Common myeloid progenitor, CD34-positive (primary cell): Measurements from ENCODE around the gene APBB2.

ENCODE experiments used
- CTCF ChIA-PET: fragments of 350-600 bp; sonication (Branson Sonifier 250); formaldehyde crosslinking; loops from one replicate; lab custom pipeline; 2021; ENCODE audit warnings: antibody characterized with exemption; lab: Charles Lee
- POLR2A ChIA-PET: fragments of 350-600 bp; sonication (Branson Sonifier 250); formaldehyde crosslinking; loops from one replicate; lab custom pipeline; 2021; ENCODE audit warnings: antibody characterized with exemption; lab: Charles Lee
- DNase-seq, 3 donors: peaks; one replicate each; pipeline versions ENCODE4 v3.0.0 to v3.0.0-alpha.2; 2013
- H3K27ac ChIP-seq, 2 experiments: 1 replicate in 1 of 2; 2 replicates in 1 of 2; pipeline ENCODE4 v1.7.0; 2013; ENCODE audit warnings: inconsistent platforms in 2 of 2, low read length in 2 of 2, mild to moderate bottlenecking in 2 of 2, low read depth in 1 of 2, moderate library complexity in 1 of 2; ENCODE audit not compliant: severe bottlenecking in 2 of 2, insufficient read depth in 1 of 2, poor library complexity in 1 of 2
- H3K27me3 ChIP-seq, 5 experiments: replicated peaks in 2 of 5; 1 replicate in 3 of 5; 2 replicates in 2 of 5; pipeline versions ENCODE4 v1.6.1 to v1.7.0; 2013; ENCODE audit warnings: low read length in 4 of 5, mild to moderate bottlenecking in 2 of 5, moderate library complexity in 2 of 5, inconsistent platforms in 1 of 5; ENCODE audit not compliant: insufficient read depth in 5 of 5, control insufficient read depth in 4 of 5
- H3K36me3 ChIP-seq, 4 experiments: 1 replicate in 2 of 4; 2 replicates in 2 of 4; pipeline versions ENCODE4 v1.6.1 to v1.7.0; 2013; ENCODE audit warnings: low read length in 3 of 4, control low read depth in 1 of 4, mild to moderate bottlenecking in 1 of 4; ENCODE audit not compliant: control insufficient read depth in 4 of 4, insufficient read depth in 4 of 4
- H3K4me1 ChIP-seq, 4 experiments: 1 replicate in 3 of 4; 2 replicates in 1 of 4; pipeline versions ENCODE4 v1.6.1 to v1.7.1; 2013; ENCODE audit warnings: low read length in 3 of 4, mild to moderate bottlenecking in 3 of 4, control low read depth in 1 of 4, inconsistent platforms in 1 of 4, moderate library complexity in 1 of 4; ENCODE audit not compliant: control insufficient read depth in 4 of 4, insufficient read depth in 4 of 4; ENCODE audit errors: control extremely low read depth in 1 of 4
- H3K4me3 ChIP-seq, 7 experiments: 1 replicate in 4 of 7; 2 replicates in 3 of 7; pipeline versions ENCODE4 v1.5.1 to v1.7.0; 2013; ENCODE audit warnings: mild to moderate bottlenecking in 7 of 7, low read length in 6 of 7, moderate library complexity in 6 of 7, inconsistent platforms in 2 of 7, low read depth in 2 of 7, control low read depth in 1 of 7; ENCODE audit not compliant: insufficient read depth in 4 of 7, control insufficient read depth in 1 of 7; ENCODE audit errors: extremely low read depth in 1 of 7
- H3K9me3 ChIP-seq, 5 experiments: 1 replicate in 4 of 5; 2 replicates in 1 of 5; pipeline versions ENCODE4 v1.6.1 to v1.7.1; 2013; ENCODE audit warnings: low read length in 4 of 5, mild to moderate bottlenecking in 2 of 5, inconsistent platforms in 1 of 5, low read depth in 1 of 5, moderate library complexity in 1 of 5; ENCODE audit not compliant: control insufficient read depth in 4 of 5, insufficient read depth in 2 of 5; ENCODE audit errors: control extremely low read depth in 1 of 5
- WGBS: methylation state at CpG from one replicate; pipeline ENCODE4 v1.1.5; 2013; ENCODE audit not compliant: insufficient coverage; 5-methylcytosine and 5-hydroxymethylcytosine counted together

Gene APBB2

GRCh38 chr4:41216294-41217019 is 2.1 kb upstream of the APBB2 start:
- ChIA-PET POLR2A (no interaction called here), CTCF (interaction anchor here (1.0 to 1.7 kb wide), 2 partner anchors 12 to 240 kb away, joined by 3 read pairs; no protein-coding TSS in a partner anchor)
- Histone ChIP-seq H3K9me3 (no peaks in the 10 kb centered on the region), H3K27ac (peak overlapping the region in 1 of 2 experiments; percentile 53), H3K4me3 (peak overlapping the region; percentile 48 to 81 (median 72)), H3K36me3 (no peaks in the 10 kb centered on the region), H3K4me1 (peaks cover 0 to 37% (median 24%) of the 10 kb centered on the region in 4 experiments), H3K27me3 (peaks cover 8 to 62% (median 15%) of the 10 kb centered on the region in 5 experiments)
- peak; percentile 52 to 79 (median 74) for DNase-seq
- WGBS, result 0% methylated on average over 22 of the region's 59 CpGs

- no peak overlapping the region for H3K27ac ChIP-seq
- CTCF ChIA-PET, result interaction anchor here (1.7 kb wide), 1 partner anchor 240 kb away, joined by 3 read pairs; no protein-coding TSS in a partner anchor
- peaks cover 8 to 64% (median 15%) of the 10 kb centered on the region in 5 experiments for H3K27me3 ChIP-seq
- 39% methylated on average over 8 of the region's 8 CpGs for WGBS
- H3K36me3 ChIP-seq, result no peaks in the 10 kb centered on the region
- no peak for DNase-seq
- H3K4me1 ChIP-seq, result peaks cover 0 to 37% (median 24%) of the 10 kb centered on the region in 4 experiments
- H3K9me3 ChIP-seq, result no peaks in the 10 kb centered on the region
- H3K4me3 ChIP-seq, result peak overlapping the region in 6 of 7 experiments; percentile 45 to 81 (median 67)
- POLR2A ChIA-PET, result no interaction called here
Observed at GRCh38 chr4:41215969-41216293, 1.6 kb upstream of the APBB2 start.

- WGBS, result 36% methylated on average over 7 of the region's 9 CpGs
- ChIA-PET CTCF (interaction anchor here (1.0 to 4.0 kb wide), 2 partner anchors 237 to 242 kb away, joined by 4 to 35 read pairs; no protein-coding TSS in a partner anchor), POLR2A (no interaction called here)
- peaks cover 8 to 64% (median 15%) of the 10 kb centered on the region in 5 experiments for H3K27me3 ChIP-seq
- DNase-seq, result peak in 2 of 3 donors; percentile 2 to 12
- H3K9me3 ChIP-seq, result no peaks in the 10 kb centered on the region
- no peak overlapping the region for H3K27ac ChIP-seq
- peak overlapping the region in 2 of 7 experiments; percentile 38 to 85 for H3K4me3 ChIP-seq
- no peaks in the 10 kb centered on the region for H3K36me3 ChIP-seq
- peaks cover 0 to 37% (median 24%) of the 10 kb centered on the region in 4 experiments for H3K4me1 ChIP-seq
Observed at GRCh38 chr4:41215155-41215554, 813 bp upstream of the APBB2 start.

GRCh38 chr4:41214825-41215146 is 444 bp upstream of the APBB2 start:
- Histone ChIP-seq H3K4me3 (peak overlapping the region in 5 of 7 experiments; percentile 30 to 85 (median 73)), H3K4me1 (peaks cover 0 to 37% (median 24%) of the 10 kb centered on the region in 4 experiments), H3K27ac (no peak overlapping the region), H3K27me3 (peaks cover 8 to 64% (median 15%) of the 10 kb centered on the region in 5 experiments), H3K9me3 (no peaks in the 10 kb centered on the region), H3K36me3 (no peaks in the 10 kb centered on the region)
- no peak for DNase-seq
- POLR2A ChIA-PET, result no interaction called here
- CTCF ChIA-PET, result interaction anchor here (0.9 to 4.0 kb wide), 3 partner anchors 17 to 241 kb away, joined by 3 to 35 read pairs (median 4); no protein-coding TSS in a partner anchor
- 9% methylated on average over 7 of the region's 8 CpGs for WGBS

- under 1% methylated on average over 30 of the region's 35 CpGs for WGBS
- H3K4me1 ChIP-seq, result peaks cover 0 to 37% (median 24%) of the 10 kb centered on the region in 4 experiments
- peaks cover 8 to 58% (median 15%) of the 10 kb centered on the region in 5 experiments for H3K27me3 ChIP-seq
- DNase-seq, result no peak
- no peaks in the 10 kb centered on the region for H3K9me3 ChIP-seq
- ChIA-PET CTCF (interaction anchor here (0.7 to 4.0 kb wide), 5 partner anchors 16 to 236 kb away, joined by 3 to 35 read pairs (median 3); no protein-coding TSS in a partner anchor), POLR2A (no interaction called here)
- no peak overlapping the region for H3K27ac ChIP-seq
- no peaks in the 10 kb centered on the region for H3K36me3 ChIP-seq
- peak overlapping the region; percentile 61 to 85 (median 73) for H3K4me3 ChIP-seq
Observed at GRCh38 chr4:41213625-41214135, 662 bp downstream of the APBB2 start.

GRCh38 chr4:41212616-41213203 is 1.6 kb downstream of the APBB2 start:
- ChIA-PET POLR2A (no interaction called here), CTCF (interaction anchor here (0.7 to 4.0 kb wide), 4 partner anchors 46 to 284 kb away, joined by 3 to 35 read pairs (median 4); no protein-coding TSS in a partner anchor)
- Histone ChIP-seq H3K4me1 (peaks cover 0 to 37% (median 24%) of the 10 kb centered on the region in 4 experiments), H3K4me3 (peak overlapping the region in 2 of 7 experiments; percentile 1 to 85), H3K36me3 (no peaks in the 10 kb centered on the region), H3K27ac (no peak overlapping the region), H3K27me3 (peaks cover 8 to 52% (median 15%) of the 10 kb centered on the region in 5 experiments), H3K9me3 (no peaks in the 10 kb centered on the region)
- DNase-seq, result peak; percentile 47 to 81 (median 80)
- WGBS, result 33% methylated on average over 8 of the region's 12 CpGs
